Measurements from ENCODE around the gene USP14. TPM values are rescaled to one million over a fixed set of nuclear protein-coding genes. Genes with fewer than 3 reads are reported as not detected.

The USP14 gene
- total RNA-seq, 1 donor from 2014 or later = 92.4 TPM

DNA sequence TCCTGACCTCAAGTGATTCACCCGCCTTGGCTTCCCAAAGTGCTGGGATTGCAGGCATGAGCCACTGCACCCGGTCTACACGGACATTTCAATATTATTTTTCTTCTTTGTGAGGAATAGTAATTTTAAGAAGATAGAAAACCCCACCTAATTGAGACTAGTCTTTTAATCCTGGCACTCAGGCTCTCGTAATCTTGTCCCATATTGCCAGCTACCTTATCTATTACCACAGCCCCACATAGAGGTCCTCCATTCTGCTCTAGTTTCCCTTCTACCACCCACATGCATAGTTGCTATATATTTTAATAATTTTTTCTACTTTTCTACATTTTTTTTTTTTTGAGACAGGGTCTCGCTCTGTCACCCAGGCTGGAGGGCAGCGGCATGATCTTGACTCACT lies 9.5 kb upstream of the USP14 start:
- Mint-ChIP-seq H3K4me1 (ENCODE audit: low read depth, unreplicated experiment) (no peaks in the 10 kb centered on the region), H3K9me3 (ENCODE audit: unreplicated experiment) (no peaks in the 10 kb centered on the region), H3K36me3 (ENCODE audit: unreplicated experiment) (no peaks in the 10 kb centered on the region), H3K27me3 (ENCODE audit: unreplicated experiment) (peaks cover 3% of the 10 kb centered on the region), H3K27ac (ENCODE audit: unreplicated experiment) (no peak overlapping the region), H3K4me3 (ENCODE audit: unreplicated experiment) (no peak overlapping the region)
- TF ChIP-seq, protein P1, sequence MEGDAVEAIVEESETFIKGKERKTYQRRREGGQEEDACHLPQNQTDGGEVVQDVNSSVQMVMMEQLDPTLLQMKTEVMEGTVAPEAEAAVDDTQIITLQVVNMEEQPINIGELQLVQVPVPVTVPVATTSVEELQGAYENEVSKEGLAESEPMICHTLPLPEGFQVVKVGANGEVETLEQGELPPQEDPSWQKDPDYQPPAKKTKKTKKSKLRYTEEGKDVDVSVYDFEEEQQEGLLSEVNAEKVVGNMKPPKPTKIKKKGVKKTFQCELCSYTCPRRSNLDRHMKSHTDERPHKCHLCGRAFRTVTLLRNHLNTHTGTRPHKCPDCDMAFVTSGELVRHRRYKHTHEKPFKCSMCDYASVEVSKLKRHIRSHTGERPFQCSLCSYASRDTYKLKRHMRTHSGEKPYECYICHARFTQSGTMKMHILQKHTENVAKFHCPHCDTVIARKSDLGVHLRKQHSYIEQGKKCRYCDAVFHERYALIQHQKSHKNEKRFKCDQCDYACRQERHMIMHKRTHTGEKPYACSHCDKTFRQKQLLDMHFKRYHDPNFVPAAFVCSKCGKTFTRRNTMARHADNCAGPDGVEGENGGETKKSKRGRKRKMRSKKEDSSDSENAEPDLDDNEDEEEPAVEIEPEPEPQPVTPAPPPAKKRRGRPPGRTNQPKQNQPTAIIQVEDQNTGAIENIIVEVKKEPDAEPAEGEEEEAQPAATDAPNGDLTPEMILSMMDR (IDR thresholded peaks at IDR 0.05; ENCODE audit: partially characterized antibody, unreplicated experiment) = no peak
- no peak for DNase-seq

DNA sequence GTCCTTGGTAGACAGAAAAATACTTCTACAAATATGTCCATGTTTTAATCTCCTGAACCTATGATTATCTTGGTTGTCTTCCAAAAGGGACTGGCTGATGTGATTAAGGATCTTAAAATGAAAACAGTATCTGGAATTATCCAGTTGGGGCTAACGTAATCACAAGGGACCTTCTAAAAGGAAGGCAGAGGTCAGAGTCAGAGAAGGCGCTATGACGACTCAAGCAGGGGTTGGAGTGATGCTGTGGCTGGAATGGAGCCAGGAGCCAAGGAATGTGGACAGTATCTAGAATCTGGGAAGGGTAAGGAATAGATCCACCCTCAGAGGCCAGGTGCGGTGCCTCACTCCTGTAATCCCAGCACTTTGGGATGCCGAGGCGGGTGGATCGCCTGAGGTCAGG lies 4.2 kb upstream of the USP14 start:
- no peaks in the 10 kb centered on the region for H3K36me3 Mint-ChIP-seq (ENCODE audit: unreplicated experiment)
- DNase-seq = no peak
- TF ChIP-seq, protein P1 (IDR thresholded peaks at IDR 0.05; ENCODE audit: partially characterized antibody, unreplicated experiment) = no peak
- H3K9me3 Mint-ChIP-seq (ENCODE audit: unreplicated experiment) = peaks cover 2% of the 10 kb centered on the region
- H3K4me1 Mint-ChIP-seq (ENCODE audit: low read depth, unreplicated experiment) = no peaks in the 10 kb centered on the region
- no peak overlapping the region for H3K4me3 Mint-ChIP-seq (ENCODE audit: unreplicated experiment)
- H3K27me3 Mint-ChIP-seq (ENCODE audit: unreplicated experiment) = peaks cover 6% of the 10 kb centered on the region
- no peak overlapping the region for H3K27ac Mint-ChIP-seq (ENCODE audit: unreplicated experiment)

DNA sequence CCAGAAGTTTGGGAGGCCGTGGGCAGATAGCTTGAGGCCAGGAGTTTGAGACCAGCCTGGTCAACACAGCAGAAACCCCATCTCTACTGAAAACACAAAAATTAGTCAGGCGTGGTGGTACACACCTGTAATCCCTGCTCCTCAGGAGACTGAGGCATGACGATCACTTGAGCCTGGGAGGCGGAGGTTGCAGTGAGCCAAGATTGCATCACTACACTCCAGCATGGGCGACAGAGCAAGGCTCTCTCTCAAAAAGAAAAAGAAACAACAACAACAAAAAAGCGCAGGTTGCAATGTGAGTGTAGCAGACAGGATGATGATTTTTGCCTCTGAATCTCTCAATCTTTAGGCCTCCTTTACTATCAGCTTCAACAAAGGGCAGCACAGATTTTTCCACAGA lies 2.7 kb upstream of the USP14 start:
- peaks cover 6% of the 10 kb centered on the region for H3K27me3 Mint-ChIP-seq (ENCODE audit: unreplicated experiment)
- H3K4me1 Mint-ChIP-seq (ENCODE audit: low read depth, unreplicated experiment) = peaks cover 6% of the 10 kb centered on the region
- no peaks in the 10 kb centered on the region for H3K36me3 Mint-ChIP-seq (ENCODE audit: unreplicated experiment)
- TF ChIP-seq, protein P1 (IDR thresholded peaks at IDR 0.05; ENCODE audit: partially characterized antibody, unreplicated experiment) = no peak
- no peak for DNase-seq
- H3K4me3 Mint-ChIP-seq (ENCODE audit: unreplicated experiment) = no peak overlapping the region
- H3K9me3 Mint-ChIP-seq (ENCODE audit: unreplicated experiment) = peaks cover 3% of the 10 kb centered on the region
- no peak overlapping the region for H3K27ac Mint-ChIP-seq (ENCODE audit: unreplicated experiment)

DNA sequence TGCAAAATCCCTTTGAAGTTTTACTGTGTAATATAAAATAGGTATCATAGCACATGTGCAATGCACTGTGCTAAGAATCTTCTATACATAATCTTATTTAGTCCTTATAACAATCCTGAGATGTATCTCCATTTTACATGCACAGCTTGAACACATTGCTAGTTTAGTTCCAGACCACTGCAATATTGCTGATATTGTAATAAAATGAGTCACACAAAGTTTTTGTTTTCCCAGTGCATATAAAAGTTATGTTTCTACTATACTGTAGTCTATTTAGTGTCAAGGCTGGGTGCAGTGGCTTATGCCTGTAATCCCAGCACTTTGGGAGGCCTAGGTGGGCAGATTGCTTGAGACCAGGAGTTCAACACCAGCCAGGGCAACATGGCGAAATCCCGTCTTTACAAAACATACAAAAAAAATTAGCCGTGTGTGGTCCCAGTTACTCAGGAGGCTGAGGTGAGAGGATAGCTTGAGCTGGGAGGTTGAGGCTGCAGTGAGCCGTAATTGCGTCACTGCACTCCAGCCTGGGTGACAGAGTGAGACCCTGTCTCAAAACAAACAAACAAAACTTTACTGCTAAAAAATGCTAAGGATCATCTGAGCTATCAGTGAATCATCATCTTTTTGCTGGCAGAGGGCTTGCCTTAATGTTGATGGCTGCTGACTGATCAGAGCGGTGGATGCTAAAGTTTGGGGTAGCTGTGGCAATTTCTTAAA lies 1.7 kb upstream of the USP14 start:
- Mint-ChIP-seq H3K4me1 (ENCODE audit: low read depth, unreplicated experiment) (peaks cover 7% of the 10 kb centered on the region), H3K9me3 (ENCODE audit: unreplicated experiment) (peaks cover 5% of the 10 kb centered on the region), H3K4me3 (ENCODE audit: unreplicated experiment) (no peak overlapping the region), H3K27ac (ENCODE audit: unreplicated experiment) (no peak overlapping the region), H3K27me3 (ENCODE audit: unreplicated experiment) (peaks cover 6% of the 10 kb centered on the region), H3K36me3 (ENCODE audit: unreplicated experiment) (no peaks in the 10 kb centered on the region)
- TF ChIP-seq, protein P1 (IDR thresholded peaks at IDR 0.05; ENCODE audit: partially characterized antibody, unreplicated experiment) = no peak
- DNase-seq = no peak

DNA sequence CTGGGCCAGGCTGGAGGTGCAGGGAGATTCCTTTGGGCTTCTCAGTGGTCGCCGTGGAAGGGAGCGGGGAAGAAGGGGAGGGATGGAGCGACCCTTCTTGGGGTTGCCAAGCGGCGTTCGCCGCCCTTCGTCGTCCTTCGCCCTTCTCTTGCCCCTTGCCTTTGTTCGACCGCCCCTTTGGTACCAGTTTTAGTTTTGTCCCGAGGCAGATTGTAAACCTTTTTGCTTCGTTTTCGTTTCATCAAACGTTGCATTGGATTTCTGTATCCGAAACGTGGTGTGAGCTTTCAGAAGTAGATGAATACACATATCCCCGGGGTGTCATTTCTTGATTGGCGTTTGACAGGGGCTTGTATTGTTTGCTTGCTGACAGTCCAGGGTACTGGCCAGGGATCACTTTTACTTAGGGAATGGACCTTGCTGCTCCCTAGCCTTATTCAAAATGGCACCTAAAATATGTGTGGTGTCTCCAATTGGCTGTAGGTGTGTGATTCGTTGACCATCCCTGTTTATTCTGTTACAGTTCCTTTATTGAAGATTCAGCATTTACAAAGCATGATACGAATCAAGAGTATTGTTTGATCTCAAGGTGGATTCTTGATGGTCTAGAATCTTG lies 788 bp downstream of the USP14 start:
- Mint-ChIP-seq H3K27me3 (ENCODE audit: unreplicated experiment) (peaks cover 4% of the 10 kb centered on the region), H3K4me3 (ENCODE audit: unreplicated experiment) (peak overlapping the region; percentile 99), H3K36me3 (ENCODE audit: unreplicated experiment) (no peaks in the 10 kb centered on the region), H3K9me3 (ENCODE audit: unreplicated experiment) (peaks cover 5% of the 10 kb centered on the region), H3K27ac (ENCODE audit: unreplicated experiment) (peak overlapping the region; percentile 94), H3K4me1 (ENCODE audit: low read depth, unreplicated experiment) (peaks cover 7% of the 10 kb centered on the region)
- no peak for DNase-seq
- TF ChIP-seq, protein P1 (IDR thresholded peaks at IDR 0.05; ENCODE audit: partially characterized antibody, unreplicated experiment) = no peak
